ENCODE data around the gene RAD1. TPM values are rescaled to one million over a fixed set of nuclear protein-coding genes. Genes with fewer than 3 reads are reported as not detected.

The RAD1 gene
- total RNA-seq, 1 experiment from 2014 or later = 33.4 TPM

DNA sequence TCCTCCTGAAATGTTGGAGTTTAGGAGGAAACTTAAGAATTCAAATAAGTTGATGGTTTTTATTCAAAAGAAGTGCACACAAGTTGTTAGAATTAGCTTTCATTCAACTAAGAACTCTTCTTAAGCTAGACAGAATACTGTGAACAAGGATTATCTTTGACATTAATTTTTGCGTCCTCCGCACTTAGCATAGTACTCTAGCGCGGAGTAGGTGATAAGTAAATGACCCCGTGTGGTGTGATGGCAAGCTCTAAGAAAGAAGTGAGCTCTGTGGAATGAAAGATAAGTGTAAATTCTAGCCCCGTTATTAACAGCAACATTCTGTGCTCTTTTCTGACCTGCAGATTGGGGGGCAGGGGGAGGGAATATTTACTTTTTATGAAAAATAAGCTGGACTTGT is 1.2 kb upstream of the RAD1 start:
- H3K4me3 Mint-ChIP-seq = no peak overlapping the region
- TF ChIP-seq, protein P1, sequence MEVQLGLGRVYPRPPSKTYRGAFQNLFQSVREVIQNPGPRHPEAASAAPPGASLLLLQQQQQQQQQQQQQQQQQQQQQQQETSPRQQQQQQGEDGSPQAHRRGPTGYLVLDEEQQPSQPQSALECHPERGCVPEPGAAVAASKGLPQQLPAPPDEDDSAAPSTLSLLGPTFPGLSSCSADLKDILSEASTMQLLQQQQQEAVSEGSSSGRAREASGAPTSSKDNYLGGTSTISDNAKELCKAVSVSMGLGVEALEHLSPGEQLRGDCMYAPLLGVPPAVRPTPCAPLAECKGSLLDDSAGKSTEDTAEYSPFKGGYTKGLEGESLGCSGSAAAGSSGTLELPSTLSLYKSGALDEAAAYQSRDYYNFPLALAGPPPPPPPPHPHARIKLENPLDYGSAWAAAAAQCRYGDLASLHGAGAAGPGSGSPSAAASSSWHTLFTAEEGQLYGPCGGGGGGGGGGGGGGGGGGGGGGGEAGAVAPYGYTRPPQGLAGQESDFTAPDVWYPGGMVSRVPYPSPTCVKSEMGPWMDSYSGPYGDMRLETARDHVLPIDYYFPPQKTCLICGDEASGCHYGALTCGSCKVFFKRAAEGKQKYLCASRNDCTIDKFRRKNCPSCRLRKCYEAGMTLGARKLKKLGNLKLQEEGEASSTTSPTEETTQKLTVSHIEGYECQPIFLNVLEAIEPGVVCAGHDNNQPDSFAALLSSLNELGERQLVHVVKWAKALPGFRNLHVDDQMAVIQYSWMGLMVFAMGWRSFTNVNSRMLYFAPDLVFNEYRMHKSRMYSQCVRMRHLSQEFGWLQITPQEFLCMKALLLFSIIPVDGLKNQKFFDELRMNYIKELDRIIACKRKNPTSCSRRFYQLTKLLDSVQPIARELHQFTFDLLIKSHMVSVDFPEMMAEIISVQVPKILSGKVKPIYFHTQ (CRISPR knock-in tag; IDR thresholded peaks at IDR 0.05) = no peak
- TF ChIP-seq MYBL2 (CRISPR knock-in tag; IDR thresholded peaks at IDR 0.05) = no peak
- no peak for TF ChIP-seq FOXK1 (CRISPR knock-in tag; IDR thresholded peaks at IDR 0.05)
- TF ChIP-seq, protein P2, sequence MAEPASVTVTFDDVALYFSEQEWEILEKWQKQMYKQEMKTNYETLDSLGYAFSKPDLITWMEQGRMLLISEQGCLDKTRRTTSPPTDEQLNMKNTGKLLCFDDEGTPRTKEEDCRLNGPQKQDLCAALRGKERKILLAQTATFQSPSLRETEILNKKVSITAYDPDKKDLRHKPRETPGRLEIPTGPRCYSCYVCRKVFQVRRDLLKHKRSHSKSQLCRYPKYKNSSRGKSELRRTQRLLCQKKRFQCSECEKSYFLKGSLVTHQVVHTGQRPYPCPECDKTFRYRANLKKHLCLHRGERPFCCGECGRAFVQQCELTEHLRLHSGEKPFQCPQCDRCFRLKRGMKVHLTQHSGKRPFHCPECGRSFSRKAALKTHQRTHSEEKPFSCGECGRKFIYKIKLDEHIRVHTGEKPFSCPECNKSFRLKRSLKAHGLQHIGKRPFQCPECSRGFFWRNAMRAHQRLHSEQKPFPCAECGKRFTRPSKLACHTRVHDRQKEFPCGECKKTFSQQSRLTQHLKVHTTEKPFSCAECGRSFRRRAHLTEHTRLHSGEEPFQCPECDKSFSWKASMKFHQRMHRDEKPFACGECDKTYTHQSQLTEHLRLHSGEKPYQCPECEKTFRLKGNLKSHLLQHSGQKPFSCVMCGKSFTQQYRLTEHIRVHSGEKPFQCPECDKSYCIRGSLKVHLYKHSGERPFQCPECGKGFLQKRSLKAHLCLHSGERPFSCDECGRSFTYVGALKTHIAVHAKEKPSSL (CRISPR knock-in tag; conservative IDR thresholded peaks at IDR 0.05) = no peak
- TF ChIP-seq RORB (CRISPR knock-in tag; IDR thresholded peaks at IDR 0.05) = no peak
- TF ChIP-seq NFATC4 (CRISPR knock-in tag; IDR thresholded peaks at IDR 0.05) = no peak
- TF ChIP-seq, protein P3, sequence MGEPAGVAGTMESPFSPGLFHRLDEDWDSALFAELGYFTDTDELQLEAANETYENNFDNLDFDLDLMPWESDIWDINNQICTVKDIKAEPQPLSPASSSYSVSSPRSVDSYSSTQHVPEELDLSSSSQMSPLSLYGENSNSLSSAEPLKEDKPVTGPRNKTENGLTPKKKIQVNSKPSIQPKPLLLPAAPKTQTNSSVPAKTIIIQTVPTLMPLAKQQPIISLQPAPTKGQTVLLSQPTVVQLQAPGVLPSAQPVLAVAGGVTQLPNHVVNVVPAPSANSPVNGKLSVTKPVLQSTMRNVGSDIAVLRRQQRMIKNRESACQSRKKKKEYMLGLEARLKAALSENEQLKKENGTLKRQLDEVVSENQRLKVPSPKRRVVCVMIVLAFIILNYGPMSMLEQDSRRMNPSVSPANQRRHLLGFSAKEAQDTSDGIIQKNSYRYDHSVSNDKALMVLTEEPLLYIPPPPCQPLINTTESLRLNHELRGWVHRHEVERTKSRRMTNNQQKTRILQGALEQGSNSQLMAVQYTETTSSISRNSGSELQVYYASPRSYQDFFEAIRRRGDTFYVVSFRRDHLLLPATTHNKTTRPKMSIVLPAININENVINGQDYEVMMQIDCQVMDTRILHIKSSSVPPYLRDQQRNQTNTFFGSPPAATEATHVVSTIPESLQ (CRISPR knock-in tag; IDR thresholded peaks at IDR 0.05) = no peak
- no peak for TF ChIP-seq OVOL2 (CRISPR knock-in tag; IDR thresholded peaks at IDR 0.05; ENCODE audit: borderline replicate concordance)
- TF ChIP-seq, protein P4, sequence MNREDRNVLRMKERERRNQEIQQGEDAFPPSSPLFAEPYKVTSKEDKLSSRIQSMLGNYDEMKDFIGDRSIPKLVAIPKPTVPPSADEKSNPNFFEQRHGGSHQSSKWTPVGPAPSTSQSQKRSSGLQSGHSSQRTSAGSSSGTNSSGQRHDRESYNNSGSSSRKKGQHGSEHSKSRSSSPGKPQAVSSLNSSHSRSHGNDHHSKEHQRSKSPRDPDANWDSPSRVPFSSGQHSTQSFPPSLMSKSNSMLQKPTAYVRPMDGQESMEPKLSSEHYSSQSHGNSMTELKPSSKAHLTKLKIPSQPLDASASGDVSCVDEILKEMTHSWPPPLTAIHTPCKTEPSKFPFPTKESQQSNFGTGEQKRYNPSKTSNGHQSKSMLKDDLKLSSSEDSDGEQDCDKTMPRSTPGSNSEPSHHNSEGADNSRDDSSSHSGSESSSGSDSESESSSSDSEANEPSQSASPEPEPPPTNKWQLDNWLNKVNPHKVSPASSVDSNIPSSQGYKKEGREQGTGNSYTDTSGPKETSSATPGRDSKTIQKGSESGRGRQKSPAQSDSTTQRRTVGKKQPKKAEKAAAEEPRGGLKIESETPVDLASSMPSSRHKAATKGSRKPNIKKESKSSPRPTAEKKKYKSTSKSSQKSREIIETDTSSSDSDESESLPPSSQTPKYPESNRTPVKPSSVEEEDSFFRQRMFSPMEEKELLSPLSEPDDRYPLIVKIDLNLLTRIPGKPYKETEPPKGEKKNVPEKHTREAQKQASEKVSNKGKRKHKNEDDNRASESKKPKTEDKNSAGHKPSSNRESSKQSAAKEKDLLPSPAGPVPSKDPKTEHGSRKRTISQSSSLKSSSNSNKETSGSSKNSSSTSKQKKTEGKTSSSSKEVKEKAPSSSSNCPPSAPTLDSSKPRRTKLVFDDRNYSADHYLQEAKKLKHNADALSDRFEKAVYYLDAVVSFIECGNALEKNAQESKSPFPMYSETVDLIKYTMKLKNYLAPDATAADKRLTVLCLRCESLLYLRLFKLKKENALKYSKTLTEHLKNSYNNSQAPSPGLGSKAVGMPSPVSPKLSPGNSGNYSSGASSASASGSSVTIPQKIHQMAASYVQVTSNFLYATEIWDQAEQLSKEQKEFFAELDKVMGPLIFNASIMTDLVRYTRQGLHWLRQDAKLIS (CRISPR knock-in tag; IDR thresholded peaks at IDR 0.05; ENCODE audit: borderline replicate concordance) = no peak
- TF ChIP-seq, protein P5, sequence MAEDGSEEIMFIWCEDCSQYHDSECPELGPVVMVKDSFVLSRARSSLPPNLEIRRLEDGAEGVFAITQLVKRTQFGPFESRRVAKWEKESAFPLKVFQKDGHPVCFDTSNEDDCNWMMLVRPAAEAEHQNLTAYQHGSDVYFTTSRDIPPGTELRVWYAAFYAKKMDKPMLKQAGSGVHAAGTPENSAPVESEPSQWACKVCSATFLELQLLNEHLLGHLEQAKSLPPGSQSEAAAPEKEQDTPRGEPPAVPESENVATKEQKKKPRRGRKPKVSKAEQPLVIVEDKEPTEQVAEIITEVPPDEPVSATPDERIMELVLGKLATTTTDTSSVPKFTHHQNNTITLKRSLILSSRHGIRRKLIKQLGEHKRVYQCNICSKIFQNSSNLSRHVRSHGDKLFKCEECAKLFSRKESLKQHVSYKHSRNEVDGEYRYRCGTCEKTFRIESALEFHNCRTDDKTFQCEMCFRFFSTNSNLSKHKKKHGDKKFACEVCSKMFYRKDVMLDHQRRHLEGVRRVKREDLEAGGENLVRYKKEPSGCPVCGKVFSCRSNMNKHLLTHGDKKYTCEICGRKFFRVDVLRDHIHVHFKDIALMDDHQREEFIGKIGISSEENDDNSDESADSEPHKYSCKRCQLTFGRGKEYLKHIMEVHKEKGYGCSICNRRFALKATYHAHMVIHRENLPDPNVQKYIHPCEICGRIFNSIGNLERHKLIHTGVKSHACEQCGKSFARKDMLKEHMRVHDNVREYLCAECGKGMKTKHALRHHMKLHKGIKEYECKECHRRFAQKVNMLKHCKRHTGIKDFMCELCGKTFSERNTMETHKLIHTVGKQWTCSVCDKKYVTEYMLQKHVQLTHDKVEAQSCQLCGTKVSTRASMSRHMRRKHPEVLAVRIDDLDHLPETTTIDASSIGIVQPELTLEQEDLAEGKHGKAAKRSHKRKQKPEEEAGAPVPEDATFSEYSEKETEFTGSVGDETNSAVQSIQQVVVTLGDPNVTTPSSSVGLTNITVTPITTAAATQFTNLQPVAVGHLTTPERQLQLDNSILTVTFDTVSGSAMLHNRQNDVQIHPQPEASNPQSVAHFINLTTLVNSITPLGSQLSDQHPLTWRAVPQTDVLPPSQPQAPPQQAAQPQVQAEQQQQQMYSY (CRISPR knock-in tag; IDR thresholded peaks at IDR 0.05) = no peak
- TF ChIP-seq ZNF317 (CRISPR knock-in tag; IDR thresholded peaks at IDR 0.05; ENCODE audit: borderline replicate concordance, low read depth) = no peak
- H3K27me3 Mint-ChIP-seq (ENCODE audit: low read depth) = no peaks in the 10 kb centered on the region
- peaks cover 30% of the 10 kb centered on the region for H3K36me3 Mint-ChIP-seq
- ATAC-seq = no peak
- POLR2A ChIA-PET = interaction anchor here (0.5 to 3.4 kb wide), 3 partner anchors 13 to 63 kb away, joined by 3 to 59 read pairs (median 3); partner anchors contain the start of gene DNAJC21
- CTCF ChIA-PET = interaction anchor here (2.1 to 2.2 kb wide), 2 partner anchors 41 to 442 kb away, joined by 7 to 10 read pairs; no protein-coding TSS in a partner anchor
- H3K4me1 Mint-ChIP-seq = peaks cover 25% of the 10 kb centered on the region
- H3K27ac Mint-ChIP-seq = no peak overlapping the region
- DNase-seq (ENCODE audit: low spot score) = no peak
- no peaks in the 10 kb centered on the region for H3K9me3 Mint-ChIP-seq
